EL (cell line): ENCODE results near the gene C4B.
A peak's percentile ranks its signal among the peaks of the same experiment; 100 is the strongest.
"Not testable (repeated sequence)": the region's sequence is repeated elsewhere in the genome, so short reads cannot be mapped to it uniquely, and the experiment has no call there.

Experiments
- DNase-seq: peaks from one replicate; pipeline ENCODE4 v3.0.0-alpha.2; 2016

Gene C4B

GRCh38 chr6:32014547-32014946 is at the start of gene C4B:
C4B (plus strand) TSS chr6:32014795; CDS start chr6:32014846, 51 bp downstream.
- DNase-seq = not testable (repeated sequence)

GRCh38 chr6:31965700-31966099 is 48.9 kb upstream of the C4B start:
- no peak for DNase-seq

GRCh38 chr6:31966506-31966905 is 48.1 kb upstream of the C4B start:
- DNase-seq = no peak

GRCh38 chr6:31966997-31967925 is 47.3 kb upstream of the C4B start:
- DNase-seq = no peak

DNA sequence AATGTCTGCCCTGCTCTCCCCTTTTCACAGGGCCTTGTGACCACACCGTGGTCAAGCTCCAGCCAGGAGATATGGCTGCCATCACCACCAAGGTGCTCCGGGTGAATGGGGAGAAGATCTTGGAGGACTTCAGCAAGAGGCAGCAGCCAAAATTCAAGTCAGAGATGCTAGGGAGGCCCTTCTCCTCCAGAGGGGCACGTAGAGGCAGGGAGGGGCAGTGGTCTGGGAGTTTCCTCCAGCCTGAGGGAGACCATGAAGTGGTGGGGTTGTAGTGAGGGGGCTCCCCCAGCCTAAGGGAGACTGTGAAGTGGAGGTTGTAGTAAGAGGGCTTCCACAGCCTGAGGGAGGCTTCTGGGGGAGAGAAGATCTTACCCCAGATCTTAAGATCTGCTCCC is 46.7 kb upstream of the C4B start:
- no peak for DNase-seq

- DNase-seq = no peak
Observed at GRCh38 chr6:31968326-31968725, 46.3 kb upstream of the C4B start.

GRCh38 chr6:31968791-31969711 is 45.5 kb upstream of the C4B start:
- DNase-seq = no peak

- DNase-seq = peak; percentile 49
Observed at GRCh38 chr6:31969712-31970603, 44.6 kb upstream of the C4B start.

- no peak for DNase-seq
Observed at GRCh38 chr6:31970604-31971271, 43.9 kb upstream of the C4B start.

GRCh38 chr6:31971279-31971992 is 43.2 kb upstream of the C4B start:
- DNase-seq = no peak

DNA sequence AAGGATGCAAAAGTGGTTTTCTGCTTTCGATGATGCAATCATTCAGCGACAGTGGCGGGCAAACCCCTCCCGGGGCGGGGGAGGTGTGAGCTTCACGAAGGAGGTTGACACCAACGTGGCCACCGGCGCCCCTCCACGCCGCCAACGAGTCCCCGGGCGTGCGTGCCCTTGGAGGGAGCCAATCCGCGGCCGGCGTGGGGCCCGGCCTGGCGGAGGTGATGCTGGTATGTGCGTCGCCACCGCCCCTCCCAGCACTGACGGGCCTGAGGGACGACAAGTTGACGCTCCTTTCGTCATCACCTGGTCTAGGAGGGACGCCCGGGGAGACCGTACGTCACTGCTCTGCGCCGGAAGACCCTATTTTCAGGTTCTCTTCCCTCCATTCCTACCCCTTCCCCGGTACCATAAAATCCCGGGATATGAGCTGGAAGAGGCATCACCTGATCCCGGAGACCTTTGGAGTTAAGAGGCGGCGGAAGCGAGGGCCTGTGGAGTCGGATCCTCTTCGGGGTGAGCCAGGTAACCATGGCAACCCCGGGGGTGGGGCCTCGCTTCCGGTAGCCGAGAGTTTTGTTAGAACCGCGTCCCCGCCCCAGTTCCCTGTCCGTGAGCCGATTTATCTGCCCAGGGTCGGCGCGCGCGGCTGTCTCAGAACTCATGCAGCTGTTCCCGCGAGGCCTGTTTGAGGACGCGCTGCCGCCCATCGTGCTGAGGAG is 42.4 kb upstream of the C4B start, which contains the start of gene DXO:
Gene DXO, minus strand, starts transcription at position 146 of the 716 bp plus-strand sequence. CDS start 463 bp downstream, outside the sequence.
- peak; percentile 99 for DNase-seq

- peak; percentile 48 for DNase-seq
Observed at GRCh38 chr6:31972709-31973350, 41.8 kb upstream of the C4B start.

GRCh38 chr6:31976065-31976464 is 38.5 kb upstream of the C4B start:
- DNase-seq = not testable (repeated sequence)

GRCh38 chr6:31977816-31978431 is 36.7 kb upstream of the C4B start:
- DNase-seq = no peak

DNA sequence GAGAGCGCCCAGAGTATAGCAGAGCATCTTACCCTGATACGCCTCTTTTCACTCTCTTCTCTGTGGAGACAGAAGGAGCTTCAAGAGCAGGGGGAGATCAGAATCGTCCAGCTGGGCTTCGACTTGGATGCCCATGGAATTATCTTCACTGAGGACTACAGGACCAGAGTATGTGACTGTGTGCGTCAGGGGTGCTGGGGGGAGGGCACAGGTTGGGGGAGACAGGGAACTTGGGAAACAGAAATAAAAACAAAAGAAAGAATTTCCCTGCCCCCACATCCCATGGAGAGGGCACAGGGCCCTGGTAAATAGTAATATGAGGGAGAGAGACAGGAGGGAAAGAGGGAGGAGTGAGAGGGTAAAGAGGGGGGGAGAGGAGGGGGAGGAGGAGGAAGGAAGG is 35.8 kb upstream of the C4B start:
- no peak for DNase-seq

- no peak for DNase-seq
Observed at GRCh38 chr6:31979238-31979898, 35.2 kb upstream of the C4B start.

- DNase-seq = not testable (repeated sequence)
Observed at GRCh38 chr6:31980195-31980876, 34.3 kb upstream of the C4B start.

GRCh38 chr6:31980998-31981397 is 33.6 kb upstream of the C4B start:
- DNase-seq = not testable (repeated sequence)
